ENCODE measurements around the gene EIF4EBP3. TPM values are rescaled to one million over a fixed set of nuclear protein-coding genes. Genes with fewer than 3 reads are reported as not detected.

Gene EIF4EBP3
- total RNA-seq, 1 donor from 2014 or later: 8.4 TPM

GRCh38 chr5:140557136-140557805 lies 9.8 kb downstream of the EIF4EBP3 start, which contains the start of gene SRA1:
Gene SRA1 (minus strand): TSS chr5:140557473. CDS start chr5:140557452, 21 bp downstream.
- peaks cover 4% of the 10 kb centered on the region for H3K36me3 Mint-ChIP-seq (ENCODE audit: low read depth)
- H3K27ac Mint-ChIP-seq (ENCODE audit: unreplicated experiment): peak within 1 kb of the TSS; percentile 97
- no peak for TF ChIP-seq CTCF (conservative IDR thresholded peaks at IDR 0.05)
- H3K9me3 Mint-ChIP-seq: no peaks in the 10 kb centered on the region
- H3K27me3 Mint-ChIP-seq (ENCODE audit: low read depth): no peaks in the 10 kb centered on the region
- peak within 1 kb of the TSS; percentile 97 for H3K4me3 Mint-ChIP-seq
- peaks cover 31% of the 10 kb centered on the region for H3K4me1 Mint-ChIP-seq
- DNase-seq (ENCODE audit: low read depth, low spot score): peak; percentile 85

- Mint-ChIP-seq H3K4me3 (peak overlapping the region; percentile 97), H3K36me3 (ENCODE audit: low read depth) (peaks cover 3% of the 10 kb centered on the region), H3K27me3 (ENCODE audit: low read depth) (no peaks in the 10 kb centered on the region), H3K27ac (ENCODE audit: unreplicated experiment) (peak overlapping the region; percentile 97), H3K4me1 (peaks cover 35% of the 10 kb centered on the region), H3K9me3 (no peaks in the 10 kb centered on the region)
- TF ChIP-seq CTCF (conservative IDR thresholded peaks at IDR 0.05): no peak
- DNase-seq (ENCODE audit: low read depth, low spot score): no peak
Observed at GRCh38 chr5:140557965-140558364, 10.5 kb downstream of the EIF4EBP3 start.

GRCh38 chr5:140558542-140558941 lies 11.1 kb downstream of the EIF4EBP3 start:
- TF ChIP-seq CTCF (conservative IDR thresholded peaks at IDR 0.05): no peak
- DNase-seq (ENCODE audit: low read depth, low spot score): no peak
- Mint-ChIP-seq H3K27ac (ENCODE audit: unreplicated experiment) (peak overlapping the region; percentile 97), H3K27me3 (ENCODE audit: low read depth) (no peaks in the 10 kb centered on the region), H3K4me1 (peaks cover 40% of the 10 kb centered on the region), H3K36me3 (ENCODE audit: low read depth) (peaks cover 2% of the 10 kb centered on the region), H3K9me3 (no peaks in the 10 kb centered on the region), H3K4me3 (peak overlapping the region; percentile 97)

GRCh38 chr5:140560227-140560626 lies 12.8 kb downstream of the EIF4EBP3 start:
- H3K4me1 Mint-ChIP-seq: peaks cover 47% of the 10 kb centered on the region
- no peaks in the 10 kb centered on the region for H3K36me3 Mint-ChIP-seq (ENCODE audit: low read depth)
- H3K9me3 Mint-ChIP-seq: no peaks in the 10 kb centered on the region
- peak overlapping the region; percentile 82 for H3K4me3 Mint-ChIP-seq
- H3K27me3 Mint-ChIP-seq (ENCODE audit: low read depth): no peaks in the 10 kb centered on the region
- TF ChIP-seq CTCF (conservative IDR thresholded peaks at IDR 0.05): no peak
- DNase-seq (ENCODE audit: low read depth, low spot score): no peak
- no peak overlapping the region for H3K27ac Mint-ChIP-seq (ENCODE audit: unreplicated experiment)

GRCh38 chr5:140561753-140562523 lies 14.5 kb downstream of the EIF4EBP3 start:
- Mint-ChIP-seq H3K4me1 (peaks cover 41% of the 10 kb centered on the region), H3K27me3 (ENCODE audit: low read depth) (no peaks in the 10 kb centered on the region), H3K4me3 (peak overlapping the region; percentile 98), H3K27ac (ENCODE audit: unreplicated experiment) (no peak overlapping the region), H3K9me3 (no peaks in the 10 kb centered on the region), H3K36me3 (ENCODE audit: low read depth) (peaks cover 2% of the 10 kb centered on the region)
- no peak for DNase-seq (ENCODE audit: low read depth, low spot score)
- no peak for TF ChIP-seq CTCF (conservative IDR thresholded peaks at IDR 0.05)

Data from neural crest cell (in vitro differentiated cells).